Measurements from ENCODE around the gene ADAMTSL1.

Gene ADAMTSL1

DNA sequence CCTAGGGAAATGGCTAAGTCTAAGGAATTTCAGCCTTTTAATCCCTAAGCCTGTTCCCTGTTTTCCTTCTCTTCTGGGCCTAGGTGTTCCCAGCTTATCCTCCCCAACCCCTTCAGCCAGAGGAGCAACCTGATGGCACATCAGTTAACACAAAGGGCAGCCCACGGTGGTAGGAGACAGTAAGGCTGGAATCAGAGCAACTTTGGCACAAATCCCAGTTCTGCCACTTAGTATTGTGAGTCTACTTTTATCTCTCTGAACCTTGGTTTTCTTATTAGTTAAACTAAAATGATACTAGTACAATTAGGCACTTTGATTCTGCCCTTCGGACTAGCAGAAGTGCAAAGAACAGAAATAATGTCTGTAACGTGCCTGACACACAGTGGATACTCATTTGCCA, 312.2 kb downstream of the ADAMTSL1 start:
- no peak for DNase-seq

DNA sequence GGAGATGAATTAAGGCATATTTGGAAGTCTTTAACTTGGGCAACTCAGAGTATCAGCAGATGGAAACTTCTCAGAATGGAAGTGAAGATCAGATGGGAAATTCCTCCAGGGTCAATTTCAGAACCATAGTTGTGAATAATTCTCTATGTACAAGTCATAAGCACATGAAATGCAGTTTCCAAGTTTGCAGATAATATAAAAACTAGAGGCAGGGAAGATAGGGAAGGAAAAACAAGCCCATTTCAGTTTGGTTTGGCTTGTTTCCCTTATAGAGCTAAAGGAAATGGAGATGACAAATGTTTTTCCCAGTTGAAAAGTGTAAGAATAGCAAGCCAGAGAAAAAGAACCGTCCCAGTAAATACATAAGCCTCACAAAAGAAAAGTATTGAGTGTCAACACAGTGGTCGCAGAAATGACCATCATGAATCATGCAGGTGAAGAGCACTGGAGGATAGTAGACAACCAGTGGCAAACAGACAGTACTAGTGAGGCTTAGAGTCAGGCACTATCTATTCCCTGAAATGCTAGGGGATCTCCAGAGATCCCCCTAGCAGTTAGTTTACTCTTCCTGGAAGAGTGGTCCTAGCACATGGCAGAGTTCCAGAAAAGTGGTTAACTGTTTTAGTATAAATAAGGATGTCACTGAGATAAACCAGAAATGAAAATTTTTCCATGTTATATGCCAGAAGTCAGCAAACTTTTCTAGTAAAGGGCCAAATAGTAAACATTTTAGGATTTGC, 313.1 kb downstream of the ADAMTSL1 start:
- no peak for DNase-seq

DNA sequence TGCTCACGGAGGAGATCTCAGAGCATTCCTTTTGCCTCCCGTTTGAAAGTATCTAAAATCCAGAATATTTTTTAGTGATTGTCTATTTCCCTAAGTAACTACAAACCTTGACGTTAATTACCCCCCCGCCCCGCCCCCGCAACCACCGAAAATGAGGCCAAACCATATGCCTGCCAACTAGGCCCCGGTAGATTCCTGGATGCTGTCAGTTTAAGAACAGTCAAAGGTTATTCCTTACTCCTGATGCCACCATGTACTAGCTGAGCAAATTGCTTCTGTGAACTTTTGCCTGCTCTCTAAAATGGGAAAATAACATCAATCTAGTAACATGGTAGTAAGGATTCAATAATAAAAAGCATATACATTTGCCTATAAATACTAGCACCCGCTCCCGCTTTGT, 314.3 kb downstream of the ADAMTSL1 start:
- no peak for DNase-seq

DNA sequence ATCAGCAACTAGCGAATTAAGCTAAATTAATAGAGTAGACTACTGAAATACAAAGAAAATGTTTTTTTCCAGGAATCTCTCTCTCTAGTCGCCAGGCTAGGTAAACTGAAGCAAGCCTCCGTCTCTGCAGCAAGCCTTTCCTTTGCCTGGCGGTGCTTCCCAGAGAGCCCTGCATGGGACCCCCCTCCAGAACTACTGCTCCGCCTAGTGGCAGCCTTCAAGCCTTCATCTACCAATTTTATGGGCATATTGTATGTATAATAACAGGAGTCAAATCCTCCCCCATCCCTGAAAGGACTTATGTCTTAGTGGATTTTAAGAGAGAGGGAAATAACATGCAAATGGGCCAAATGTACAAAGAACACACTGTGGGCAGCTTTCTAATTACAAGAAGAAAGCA, 317.1 kb downstream of the ADAMTSL1 start:
- DNase-seq = no peak

GRCh38 chr9:18793122-18793521, 319.2 kb downstream of the ADAMTSL1 start:
- DNase-seq = no peak

DNA sequence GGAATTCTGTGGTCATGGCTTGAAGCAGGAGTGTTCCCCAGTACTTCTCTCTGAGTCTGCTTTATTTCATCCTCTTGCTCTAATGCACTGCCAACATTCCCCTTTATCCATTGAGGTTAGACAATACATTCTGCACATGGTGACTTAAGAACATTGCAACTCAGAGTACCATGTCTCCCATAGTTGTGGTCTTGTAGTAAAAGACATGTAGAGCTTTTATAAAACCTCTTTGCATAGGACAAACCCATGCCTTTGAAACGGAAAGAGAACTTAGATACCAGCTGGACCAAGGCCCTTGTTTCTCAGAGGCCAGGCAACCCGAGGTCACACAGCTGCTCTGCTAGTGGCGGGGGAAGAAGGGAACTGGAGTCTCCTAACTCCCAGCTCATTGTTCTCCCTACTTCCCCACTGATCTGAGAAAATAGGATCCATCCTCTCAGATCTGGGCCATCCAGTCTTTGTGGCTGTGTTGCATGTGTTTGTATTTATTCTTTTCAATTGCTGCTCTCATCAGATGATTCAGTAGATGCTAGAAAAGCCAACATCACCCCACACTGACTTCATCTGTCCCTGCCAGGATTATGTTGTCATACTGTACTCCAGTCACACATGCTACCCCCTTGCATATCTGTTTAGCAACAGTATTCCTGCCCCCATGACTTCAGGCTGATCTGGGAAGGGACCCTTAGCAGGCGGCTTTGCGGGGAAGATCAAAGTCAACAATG, 322.2 kb downstream of the ADAMTSL1 start:
- no peak for DNase-seq

GRCh38 chr9:18796696-18797270, 322.8 kb downstream of the ADAMTSL1 start:
- DNase-seq = no peak

DNA sequence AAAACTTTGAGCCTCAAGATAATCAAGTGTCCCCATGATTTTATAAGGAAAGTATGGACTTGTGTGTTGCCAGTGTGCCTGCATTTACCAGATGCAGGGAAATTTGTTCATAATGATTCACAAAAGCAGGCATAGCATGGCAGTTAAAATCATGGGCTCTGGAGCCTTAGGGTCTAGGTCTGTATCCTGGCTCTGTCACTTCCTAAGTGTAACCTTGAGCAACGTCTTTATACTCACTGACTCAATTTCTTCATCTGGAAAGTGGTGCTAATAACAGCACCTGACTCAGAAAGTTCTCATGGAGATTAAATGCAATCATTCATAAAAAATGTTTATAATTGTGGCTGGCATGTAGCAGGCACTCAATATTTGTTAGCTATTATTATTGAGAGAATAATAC, 324.2 kb downstream of the ADAMTSL1 start:
- DNase-seq = no peak

- DNase-seq = no peak
Measured at GRCh38 chr9:18798508-18799290, 324.7 kb downstream of the ADAMTSL1 start.

- no peak for DNase-seq
Measured at GRCh38 chr9:18799428-18799827, 325.5 kb downstream of the ADAMTSL1 start.

- no peak for DNase-seq
Measured at GRCh38 chr9:18800579-18800978, 326.6 kb downstream of the ADAMTSL1 start.

- DNase-seq = no peak
Measured at GRCh38 chr9:18805386-18805785, 331.4 kb downstream of the ADAMTSL1 start.

DNA sequence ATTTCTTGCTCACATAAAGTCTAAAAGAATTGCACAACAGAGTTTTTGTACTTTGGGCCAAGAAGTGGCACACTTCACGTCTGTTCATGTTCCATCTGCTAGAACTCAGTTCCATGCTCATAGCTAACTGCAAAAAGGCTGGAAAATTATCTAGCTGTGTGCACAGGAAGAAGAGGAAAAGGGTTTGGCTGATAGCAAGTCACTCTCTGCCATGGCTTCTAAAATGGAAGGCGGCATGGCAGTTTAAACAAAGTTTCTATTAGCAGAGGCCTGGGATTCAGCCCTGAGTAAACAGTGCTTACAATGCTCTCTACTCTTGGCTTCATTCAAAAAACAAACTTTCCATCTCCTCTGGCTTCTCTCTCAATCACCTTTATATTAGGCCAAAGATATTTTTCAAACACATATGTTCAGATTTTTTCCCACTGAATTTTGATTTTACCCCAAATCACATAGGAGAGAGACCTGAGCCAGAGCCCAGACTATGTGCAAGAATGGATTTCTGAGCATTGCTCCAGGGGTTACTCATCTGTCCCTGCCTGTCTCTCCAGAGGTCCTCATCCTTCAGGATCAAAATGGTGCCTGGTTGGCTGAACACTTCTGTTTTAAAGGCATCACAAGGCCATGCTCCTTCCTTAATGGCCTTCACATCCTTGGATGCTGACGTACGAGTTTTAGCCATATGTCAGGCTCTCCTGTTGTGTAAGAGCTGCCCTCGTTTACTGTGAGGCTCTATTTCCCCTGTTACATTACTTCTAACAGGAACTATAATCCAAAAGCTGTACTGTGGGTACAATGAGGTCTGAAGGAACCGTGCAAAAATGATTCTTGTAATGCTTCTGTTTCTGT, 332.5 kb downstream of the ADAMTSL1 start:
- no peak for DNase-seq

DNA sequence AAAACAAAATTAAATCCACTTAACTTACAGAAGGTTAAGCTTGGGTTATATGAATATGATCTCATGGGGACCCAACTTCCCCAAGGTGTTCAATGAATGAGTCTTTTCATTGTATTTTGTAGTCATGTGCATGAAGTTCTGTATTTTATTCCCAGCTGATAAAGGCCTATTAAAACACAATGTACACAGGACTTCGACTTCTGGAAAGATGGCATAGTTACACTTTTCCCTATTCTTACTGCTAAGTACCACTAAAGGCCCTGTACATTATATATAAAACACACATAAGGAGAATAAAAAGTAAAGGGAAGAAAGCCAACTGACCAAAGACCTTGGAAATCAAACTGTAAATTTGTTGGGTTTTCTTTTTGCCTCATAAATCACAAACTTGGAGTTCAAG, 336.6 kb downstream of the ADAMTSL1 start:
- DNase-seq = no peak

GRCh38 chr9:18811171-18811570, 337.2 kb downstream of the ADAMTSL1 start:
- no peak for DNase-seq

- no peak for DNase-seq
Measured at GRCh38 chr9:18819418-18819817, 345.5 kb downstream of the ADAMTSL1 start.

- no peak for DNase-seq
Measured at GRCh38 chr9:18820566-18821095, 346.7 kb downstream of the ADAMTSL1 start.

- no peak for DNase-seq
Measured at GRCh38 chr9:18821788-18822187, 347.8 kb downstream of the ADAMTSL1 start.

- DNase-seq = no peak
Measured at GRCh38 chr9:18822850-18823249, 348.9 kb downstream of the ADAMTSL1 start.

DNA sequence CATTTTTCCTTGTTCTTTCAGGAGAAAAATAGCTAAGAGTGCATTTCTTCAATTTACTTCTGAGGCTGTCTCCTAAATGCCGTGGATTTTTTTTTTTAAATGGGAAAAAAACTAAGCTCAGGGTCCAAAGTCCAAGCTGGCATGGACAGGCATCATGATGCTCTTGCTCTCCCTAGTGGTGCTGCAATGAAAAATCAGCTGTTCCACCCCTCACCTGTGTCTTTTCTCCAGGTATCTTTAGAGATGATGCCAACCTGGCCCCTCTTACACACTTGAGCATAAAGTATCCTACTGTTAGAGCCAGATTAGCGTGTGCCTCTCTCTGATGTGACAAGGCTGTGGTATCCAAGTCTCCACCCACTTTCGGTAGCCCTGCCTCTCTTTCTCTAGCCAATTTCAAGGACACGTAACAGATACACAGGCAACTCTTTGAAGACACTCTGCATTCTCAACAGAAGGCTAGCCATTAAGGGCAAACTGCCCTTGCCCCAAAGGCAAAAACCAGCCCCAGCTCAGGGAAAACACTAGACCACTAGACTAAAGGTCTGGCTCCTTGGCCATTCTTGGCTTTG, 350.2 kb downstream of the ADAMTSL1 start:
- DNase-seq = no peak

- no peak for DNase-seq
Measured at GRCh38 chr9:18825656-18826170, 351.8 kb downstream of the ADAMTSL1 start.

GRCh38 chr9:18826248-18826647, 352.3 kb downstream of the ADAMTSL1 start:
- DNase-seq = no peak

Data from CD4-positive, alpha-beta T cell treated with Interleukin-1 beta for 1 hour (primary cell).